ENCODE measurements around the gene ALOXE3. TPM values are rescaled to one million over a fixed set of nuclear protein-coding genes. Genes with fewer than 3 reads are reported as not detected.
A peak's percentile ranks its signal among the peaks of the same experiment; 100 is the strongest.

The ALOXE3 gene
- total RNA-seq, 2 experiments from 2014 or later = 0.81 to 0.91 TPM

DNA sequence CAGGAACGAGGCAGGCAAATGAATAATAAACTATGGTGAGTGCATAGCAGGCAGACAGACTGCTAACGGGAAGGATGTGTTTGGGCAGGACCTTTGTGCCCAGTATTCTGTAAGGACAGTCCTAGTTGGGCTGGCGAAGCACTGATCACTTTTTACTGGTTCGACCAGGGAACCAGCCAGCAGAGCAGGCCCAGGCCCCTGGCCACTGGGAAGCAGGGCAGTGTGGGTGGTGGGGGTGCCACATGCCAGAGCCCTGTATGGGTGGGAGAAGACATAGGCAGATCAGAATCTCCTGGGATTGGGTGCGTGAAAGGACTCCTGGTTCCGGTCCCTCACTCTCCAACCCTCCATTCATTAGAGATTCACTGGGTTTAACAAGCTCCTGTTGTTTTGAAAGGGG is 48.4 kb upstream of the ALOXE3 start:
- TF ChIP-seq, protein P1, sequence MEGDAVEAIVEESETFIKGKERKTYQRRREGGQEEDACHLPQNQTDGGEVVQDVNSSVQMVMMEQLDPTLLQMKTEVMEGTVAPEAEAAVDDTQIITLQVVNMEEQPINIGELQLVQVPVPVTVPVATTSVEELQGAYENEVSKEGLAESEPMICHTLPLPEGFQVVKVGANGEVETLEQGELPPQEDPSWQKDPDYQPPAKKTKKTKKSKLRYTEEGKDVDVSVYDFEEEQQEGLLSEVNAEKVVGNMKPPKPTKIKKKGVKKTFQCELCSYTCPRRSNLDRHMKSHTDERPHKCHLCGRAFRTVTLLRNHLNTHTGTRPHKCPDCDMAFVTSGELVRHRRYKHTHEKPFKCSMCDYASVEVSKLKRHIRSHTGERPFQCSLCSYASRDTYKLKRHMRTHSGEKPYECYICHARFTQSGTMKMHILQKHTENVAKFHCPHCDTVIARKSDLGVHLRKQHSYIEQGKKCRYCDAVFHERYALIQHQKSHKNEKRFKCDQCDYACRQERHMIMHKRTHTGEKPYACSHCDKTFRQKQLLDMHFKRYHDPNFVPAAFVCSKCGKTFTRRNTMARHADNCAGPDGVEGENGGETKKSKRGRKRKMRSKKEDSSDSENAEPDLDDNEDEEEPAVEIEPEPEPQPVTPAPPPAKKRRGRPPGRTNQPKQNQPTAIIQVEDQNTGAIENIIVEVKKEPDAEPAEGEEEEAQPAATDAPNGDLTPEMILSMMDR (IDR thresholded peaks at IDR 0.05) = no peak
- CTCF ChIA-PET = interaction anchor here (1.7 kb wide), 1 partner anchor 8 kb away, joined by 5 read pairs; no protein-coding TSS in a partner anchor
- Histone ChIP-seq H3K36me3 (ENCODE audit: insufficient read depth, low read length) (peaks cover under 1% of the 10 kb centered on the region), H3K4me3 (ENCODE audit: low read length) (no peak overlapping the region), H3K4me1 (ENCODE audit: insufficient read depth, low read length) (peaks cover 39% of the 10 kb centered on the region), H3K27me3 (ENCODE audit: control insufficient read depth in 1 of 2, insufficient read depth in 2 of 2, low read length in 2 of 2) (no peaks in the 10 kb centered on the region), H3K27ac (ENCODE audit: low read depth in 1 of 2, low read length in 2 of 2) (no peak overlapping the region), H3K9me3 (ENCODE audit: control insufficient read depth in 1 of 2, insufficient read depth in 1 of 2, low read length in 2 of 2) (no peaks in the 10 kb centered on the region)
- Mint-ChIP-seq H3K36me3 (ENCODE audit: low read depth) (peaks cover 13% of the 10 kb centered on the region), H3K9me3 (no peaks in the 10 kb centered on the region), H3K27me3 (no peaks in the 10 kb centered on the region), H3K27ac (no peak overlapping the region), H3K4me3 (no peak overlapping the region), H3K4me1 (ENCODE audit: low read depth) (peaks cover 33% of the 10 kb centered on the region)
- intact Hi-C loops (cut with DNase I, micrococcal nuclease) = no loop called here
- POLR2A ChIA-PET = interaction anchor here (1.5 to 1.8 kb wide), 2 partner anchors 10 to 20 kb away, joined by 5 to 8 read pairs; no protein-coding TSS in a partner anchor
- DNase-seq = no peak
- no peak for ATAC-seq (ENCODE audit: poor library complexity)

DNA sequence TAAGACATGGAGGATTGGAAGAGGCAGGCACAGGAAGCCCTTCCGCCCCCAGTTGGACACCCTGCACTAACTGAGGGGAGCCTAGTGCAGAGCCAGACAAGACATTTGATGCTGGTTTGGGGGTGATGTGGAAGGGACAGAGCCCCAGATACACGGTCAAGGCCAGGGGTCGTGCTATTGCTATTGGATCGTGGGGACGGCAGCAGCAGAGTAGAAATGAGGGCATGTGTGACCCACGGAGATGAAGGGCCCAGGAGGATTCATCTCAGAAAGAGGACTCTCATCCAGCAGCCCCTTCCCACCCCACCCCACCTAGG is 46.5 kb upstream of the ALOXE3 start:
- Histone ChIP-seq H3K4me3 (ENCODE audit: low read length) (peak overlapping the region; percentile 65), H3K4me1 (ENCODE audit: insufficient read depth, low read length) (peaks cover 55% of the 10 kb centered on the region), H3K36me3 (ENCODE audit: insufficient read depth, low read length) (peaks cover 19% of the 10 kb centered on the region), H3K9me3 (ENCODE audit: control insufficient read depth in 1 of 2, insufficient read depth in 1 of 2, low read length in 2 of 2) (no peaks in the 10 kb centered on the region), H3K27me3 (ENCODE audit: control insufficient read depth in 1 of 2, insufficient read depth in 2 of 2, low read length in 2 of 2) (no peaks in the 10 kb centered on the region), H3K27ac (ENCODE audit: low read depth in 1 of 2, low read length in 2 of 2) (peak overlapping the region; percentile 94)
- ChIA-PET CTCF (interaction anchor here (1.4 kb wide), 1 partner anchor 27 kb away, joined by 4 read pairs; no protein-coding TSS in a partner anchor), POLR2A (interaction anchor here (0.8 to 16.4 kb wide), 13 partner anchors 10 to 330 kb away, joined by 4 to 419 read pairs (median 17); partner anchors contain the start of genes AURKB, BORCS6, CTC1 and NAA38)
- DNase-seq = peak in 4 of 14 experiments; percentile 38 to 70 (median 44)
- peak; percentile 9 for ATAC-seq (ENCODE audit: poor library complexity)
- Mint-ChIP-seq H3K27ac (no peak overlapping the region), H3K9me3 (no peaks in the 10 kb centered on the region), H3K4me3 (peak overlapping the region; percentile 91), H3K4me1 (ENCODE audit: low read depth) (peaks cover 53% of the 10 kb centered on the region), H3K27me3 (no peaks in the 10 kb centered on the region), H3K36me3 (ENCODE audit: low read depth) (peaks cover 33% of the 10 kb centered on the region)
- intact Hi-C loops (cut with DNase I, micrococcal nuclease) = loop anchor here (1.0 to 5.0 kb wide), 3 partner anchors 9 to 42 kb away; partner anchors contain the start of gene HES7 (in 1 of the 2)
- TF ChIP-seq, protein P1 (IDR thresholded peaks at IDR 0.05) = no peak

DNA sequence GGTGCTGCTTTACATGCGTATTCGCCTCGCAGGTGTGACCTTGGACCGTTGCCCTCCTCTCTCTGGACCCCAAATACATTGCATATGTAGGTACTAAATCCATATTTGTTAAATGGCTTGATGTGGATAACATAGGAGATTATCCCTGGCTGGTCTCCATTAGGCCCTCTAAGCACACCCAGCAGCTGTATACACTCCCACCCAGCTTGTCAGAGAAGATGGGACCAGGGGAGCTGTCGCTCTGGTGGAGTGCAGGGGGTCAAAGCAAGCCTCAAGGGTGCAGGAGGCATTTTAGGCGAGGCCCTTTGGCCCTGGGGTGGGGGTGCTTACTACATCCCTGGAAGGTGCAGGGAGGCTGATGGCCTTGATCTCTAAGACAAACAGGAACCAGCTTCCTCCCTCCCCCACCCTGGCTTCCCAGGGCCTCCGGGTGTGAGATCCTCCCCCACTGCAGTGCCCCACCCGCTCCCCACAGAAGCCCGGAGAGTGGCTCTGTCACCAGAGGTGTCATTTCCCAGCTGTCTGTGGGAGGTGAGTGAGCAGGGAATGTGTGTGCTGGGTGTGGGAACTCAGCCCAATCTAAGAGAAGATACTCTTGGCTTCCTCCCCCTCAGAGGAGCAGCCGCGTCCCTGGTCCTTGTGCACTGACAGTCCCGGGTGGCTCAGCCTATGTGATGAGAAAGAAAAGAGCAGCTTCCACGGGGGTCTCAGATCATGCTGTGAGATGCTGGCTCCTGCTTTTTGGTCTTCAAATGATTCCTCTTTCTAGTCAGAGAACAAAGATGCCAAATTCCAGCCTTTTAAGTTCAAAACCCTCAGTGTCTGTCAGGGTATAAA is 45.9 kb upstream of the ALOXE3 start:
- Histone ChIP-seq H3K27ac (ENCODE audit: low read depth in 1 of 2, low read length in 2 of 2) (peak overlapping the region; percentile 94), H3K4me3 (ENCODE audit: low read length) (peak overlapping the region; percentile 65), H3K9me3 (ENCODE audit: control insufficient read depth in 1 of 2, insufficient read depth in 1 of 2, low read length in 2 of 2) (no peaks in the 10 kb centered on the region), H3K4me1 (ENCODE audit: insufficient read depth, low read length) (peaks cover 61% of the 10 kb centered on the region), H3K36me3 (ENCODE audit: insufficient read depth, low read length) (peaks cover 25% of the 10 kb centered on the region), H3K27me3 (ENCODE audit: control insufficient read depth in 1 of 2, insufficient read depth in 2 of 2, low read length in 2 of 2) (no peaks in the 10 kb centered on the region)
- TF ChIP-seq, protein P1 (IDR thresholded peaks at IDR 0.05) = no peak
- Mint-ChIP-seq H3K27ac (no peak overlapping the region), H3K4me1 (ENCODE audit: low read depth) (peaks cover 57% of the 10 kb centered on the region), H3K27me3 (no peaks in the 10 kb centered on the region), H3K4me3 (peak overlapping the region; percentile 91), H3K9me3 (no peaks in the 10 kb centered on the region), H3K36me3 (ENCODE audit: low read depth) (peaks cover 34% of the 10 kb centered on the region)
- peak in 13 of 14 experiments; percentile 51 to 97 (median 73) for DNase-seq
- POLR2A ChIA-PET = interaction anchor here (0.8 to 16.4 kb wide), 15 partner anchors 10 to 329 kb away, joined by 3 to 419 read pairs (median 16); partner anchors contain the start of genes AURKB, BORCS6, CTC1 and NAA38
- CTCF ChIA-PET = interaction anchor here (0.9 to 1.4 kb wide), 2 partner anchors 13 to 26 kb away, joined by 4 to 5 read pairs; no protein-coding TSS in a partner anchor
- intact Hi-C loops (cut with DNase I, micrococcal nuclease) = loop anchor here (1.0 to 5.0 kb wide), 3 partner anchors 9 to 42 kb away; partner anchors contain the start of gene HES7 (in 1 of the 2)
- peak; percentile 63 for ATAC-seq (ENCODE audit: poor library complexity)
